ENCODE data around the gene GOLGA7B. TPM values are rescaled to one million over a fixed set of nuclear protein-coding genes. Genes with fewer than 3 reads are reported as not detected.

Gene GOLGA7B
- 1 to 10 TPM in 1 of 2 experiments, under 1 TPM in 1; 0.92 to 1.1 TPM for total RNA-seq

DNA sequence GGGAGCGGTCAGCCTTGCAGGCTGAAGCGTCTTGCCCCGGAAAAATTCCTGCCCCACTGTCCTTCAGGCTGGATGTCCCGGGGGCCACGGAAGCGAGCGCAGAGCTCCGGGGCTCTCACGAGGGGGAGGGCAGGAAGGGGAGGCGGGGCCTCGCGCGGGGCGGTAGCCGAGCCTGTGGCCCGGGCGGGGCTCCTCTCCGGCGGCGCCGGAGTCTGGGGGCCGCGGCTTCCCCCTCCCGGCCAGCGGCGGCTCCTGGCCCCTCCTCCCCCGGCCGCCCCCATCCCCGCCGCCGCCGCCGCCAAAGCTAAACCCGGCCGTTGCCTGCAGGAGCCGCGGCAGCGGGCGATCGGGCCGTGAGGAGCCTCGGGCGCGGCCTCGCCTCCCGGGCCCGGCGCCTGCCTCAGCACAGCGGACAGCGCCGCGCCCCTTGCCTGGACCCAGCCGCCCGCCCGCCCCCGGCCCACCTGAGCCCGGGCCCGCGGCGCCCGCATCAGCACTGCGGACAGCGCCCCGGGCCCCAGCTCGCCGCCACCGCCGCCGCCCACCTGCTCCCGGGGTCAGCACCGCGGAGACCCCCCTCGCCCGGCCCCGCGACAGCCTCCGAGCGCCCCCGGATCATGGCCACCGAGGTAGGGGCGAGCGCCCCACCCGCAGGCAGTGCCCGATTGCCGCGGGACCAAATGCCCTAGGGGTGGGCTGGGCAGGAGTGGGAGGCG, at the start of gene GOLGA7B:
Gene GOLGA7B, plus strand, starts transcription at position 157 of the 716 bp plus-strand sequence. Its CDS starts 461 bp downstream, at position 618.
- H3K4me1 Mint-ChIP-seq (ENCODE audit: low read depth): peaks cover 37% of the 10 kb centered on the region
- peak within 1 kb of the TSS; percentile 74 for H3K4me3 Mint-ChIP-seq
- H3K9me3 Mint-ChIP-seq: no peaks in the 10 kb centered on the region
- ATAC-seq: peak; percentile 81
- ChIA-PET POLR2A (interaction anchor here (0.6 to 1.9 kb wide), 3 partner anchors 11 to 54 kb away, joined by 3 to 6 read pairs (median 3); no protein-coding TSS in a partner anchor), CTCF (interaction anchor here (1.0 to 3.1 kb wide), 5 partner anchors 18 to 58 kb away, joined by 3 to 15 read pairs (median 6); no protein-coding TSS in a partner anchor)
- H3K36me3 Mint-ChIP-seq (ENCODE audit: low read depth): no peaks in the 10 kb centered on the region
- intact Hi-C loops (cut with micrococcal nuclease): loop anchor here (5.0 kb wide), 1 partner anchor 53 kb away; no protein-coding TSS in a partner anchor
- H3K27ac Mint-ChIP-seq: peak within 1 kb of the TSS; percentile 43
- H3K27me3 Mint-ChIP-seq: no peaks in the 10 kb centered on the region
- peak; percentile 70 for DNase-seq
- TF ChIP-seq, protein P1, sequence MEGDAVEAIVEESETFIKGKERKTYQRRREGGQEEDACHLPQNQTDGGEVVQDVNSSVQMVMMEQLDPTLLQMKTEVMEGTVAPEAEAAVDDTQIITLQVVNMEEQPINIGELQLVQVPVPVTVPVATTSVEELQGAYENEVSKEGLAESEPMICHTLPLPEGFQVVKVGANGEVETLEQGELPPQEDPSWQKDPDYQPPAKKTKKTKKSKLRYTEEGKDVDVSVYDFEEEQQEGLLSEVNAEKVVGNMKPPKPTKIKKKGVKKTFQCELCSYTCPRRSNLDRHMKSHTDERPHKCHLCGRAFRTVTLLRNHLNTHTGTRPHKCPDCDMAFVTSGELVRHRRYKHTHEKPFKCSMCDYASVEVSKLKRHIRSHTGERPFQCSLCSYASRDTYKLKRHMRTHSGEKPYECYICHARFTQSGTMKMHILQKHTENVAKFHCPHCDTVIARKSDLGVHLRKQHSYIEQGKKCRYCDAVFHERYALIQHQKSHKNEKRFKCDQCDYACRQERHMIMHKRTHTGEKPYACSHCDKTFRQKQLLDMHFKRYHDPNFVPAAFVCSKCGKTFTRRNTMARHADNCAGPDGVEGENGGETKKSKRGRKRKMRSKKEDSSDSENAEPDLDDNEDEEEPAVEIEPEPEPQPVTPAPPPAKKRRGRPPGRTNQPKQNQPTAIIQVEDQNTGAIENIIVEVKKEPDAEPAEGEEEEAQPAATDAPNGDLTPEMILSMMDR (IDR thresholded peaks at IDR 0.05): no peak

DNA sequence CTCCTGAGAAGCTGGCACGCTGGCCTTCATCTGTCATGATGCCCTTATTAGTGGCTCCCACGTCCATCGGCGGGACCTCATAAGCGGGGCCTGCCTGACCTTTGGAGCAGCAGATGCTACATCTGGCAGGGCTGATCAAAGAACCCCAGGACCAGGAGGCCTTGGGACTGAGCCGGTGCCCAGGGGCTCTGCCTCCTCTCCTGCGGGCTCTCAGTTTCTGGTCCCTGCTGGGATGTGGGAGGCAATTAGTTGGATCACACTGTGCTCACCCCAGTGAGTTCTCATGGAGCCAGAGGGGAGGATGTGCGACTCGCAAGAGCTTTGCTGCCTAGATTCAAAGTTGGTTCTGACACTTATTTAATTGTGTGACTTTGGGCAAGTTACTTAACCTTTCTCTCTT, 49.2 kb upstream of the GOLGA7B start:
- CTCF ChIA-PET: interaction anchor here (8.0 kb wide), 1 partner anchor 7 kb away, joined by 39 read pairs; no protein-coding TSS in a partner anchor
- POLR2A ChIA-PET: no interaction called here
- DNase-seq (no peak), ATAC-seq (no peak)
- TF ChIP-seq, protein P1 (IDR thresholded peaks at IDR 0.05): no peak
- Mint-ChIP-seq H3K27ac (no peak overlapping the region), H3K27me3 (no peaks in the 10 kb centered on the region), H3K36me3 (ENCODE audit: low read depth) (peaks cover 7% of the 10 kb centered on the region), H3K4me1 (ENCODE audit: low read depth) (peaks cover 19% of the 10 kb centered on the region), H3K9me3 (peaks cover 17% of the 10 kb centered on the region), H3K4me3 (no peak overlapping the region)
- intact Hi-C loops (cut with micrococcal nuclease): no loop called here

DNA sequence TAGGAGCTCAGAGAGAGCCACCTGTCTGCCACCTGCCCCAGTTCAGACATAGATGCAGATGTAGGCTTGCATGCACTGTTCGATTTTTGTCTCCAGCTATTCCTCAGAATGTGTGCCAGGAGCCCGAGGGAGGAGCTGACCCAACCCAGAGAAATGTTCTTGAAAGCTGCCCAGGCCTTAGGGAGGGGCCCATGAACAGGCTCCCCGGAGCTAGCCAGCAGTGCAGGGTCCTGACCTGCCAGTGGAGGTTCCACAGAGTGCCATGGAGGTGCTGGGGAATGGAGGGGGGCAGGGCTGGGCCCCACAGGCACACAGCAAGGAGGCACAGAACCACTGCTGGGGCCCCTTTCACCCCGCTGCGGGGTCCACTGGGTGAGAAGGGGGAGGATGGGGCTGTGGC, 48.2 kb upstream of the GOLGA7B start:
- TF ChIP-seq, protein P1 (IDR thresholded peaks at IDR 0.05): no peak
- Mint-ChIP-seq H3K4me1 (ENCODE audit: low read depth) (peaks cover 12% of the 10 kb centered on the region), H3K27me3 (no peaks in the 10 kb centered on the region), H3K4me3 (no peak overlapping the region), H3K9me3 (peaks cover 16% of the 10 kb centered on the region), H3K27ac (no peak overlapping the region), H3K36me3 (ENCODE audit: low read depth) (peaks cover 7% of the 10 kb centered on the region)
- intact Hi-C loops (cut with micrococcal nuclease): no loop called here
- ChIA-PET POLR2A (no interaction called here), CTCF (interaction anchor here (1.3 to 8.0 kb wide), 2 partner anchors 8 to 68 kb away, joined by 7 to 39 read pairs; no protein-coding TSS in a partner anchor)
- ATAC-seq (no peak), DNase-seq (no peak)

DNA sequence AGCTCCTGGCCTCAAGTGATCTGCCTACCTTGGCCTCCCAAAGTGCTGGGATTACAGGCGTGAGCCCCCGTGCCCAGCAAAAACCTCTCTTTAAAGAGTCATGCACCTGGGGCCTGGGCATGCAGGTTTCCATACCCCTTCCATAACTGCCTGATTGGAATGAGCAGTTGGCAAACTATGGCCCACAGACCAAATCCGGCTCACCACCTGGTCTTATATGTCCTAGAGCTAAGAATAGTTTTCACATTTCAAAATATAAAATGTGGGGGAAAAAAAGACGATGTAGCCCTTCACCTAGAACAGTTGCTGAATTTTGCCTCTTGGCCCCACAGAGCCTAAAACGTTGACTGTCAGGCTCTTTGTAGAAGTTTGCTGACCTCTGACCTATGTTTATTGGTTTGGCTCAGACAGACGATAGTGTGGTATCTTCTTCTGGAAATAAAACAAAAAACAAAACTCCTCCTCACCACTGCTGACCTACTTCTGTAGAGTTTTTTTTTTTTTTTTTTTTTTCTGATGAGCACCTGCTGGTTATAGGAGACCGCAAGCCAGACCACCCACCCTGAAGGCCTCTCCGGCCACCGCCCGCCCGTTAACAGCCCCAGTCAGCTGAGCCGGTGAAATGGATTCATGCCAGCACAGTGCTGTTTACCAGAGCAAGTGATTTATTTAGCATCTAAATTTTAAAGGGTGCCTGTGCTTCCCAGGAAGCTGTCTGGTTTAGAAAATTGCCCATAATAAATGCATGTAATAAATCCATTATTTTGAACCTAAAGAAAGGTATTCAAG, 44.4 kb upstream of the GOLGA7B start:
- TF ChIP-seq, protein P1 (IDR thresholded peaks at IDR 0.05): no peak
- ChIA-PET CTCF (interaction anchor here (8.0 kb wide), 1 partner anchor 12 kb away, joined by 39 read pairs; no protein-coding TSS in a partner anchor), POLR2A (no interaction called here)
- intact Hi-C loops (cut with micrococcal nuclease): no loop called here
- H3K9me3 Mint-ChIP-seq: no peaks in the 10 kb centered on the region
- no peak for DNase-seq
- H3K27me3 Mint-ChIP-seq: no peaks in the 10 kb centered on the region
- no peak overlapping the region for H3K4me3 Mint-ChIP-seq
- no peak overlapping the region for H3K27ac Mint-ChIP-seq
- H3K36me3 Mint-ChIP-seq (ENCODE audit: low read depth): no peaks in the 10 kb centered on the region
- ATAC-seq: no peak
- no peaks in the 10 kb centered on the region for H3K4me1 Mint-ChIP-seq (ENCODE audit: low read depth)
